GM10248 (cell line): ENCODE measurements around the gene PSPH.

Source experiments
- CTCF ChIA-PET: fragments of 300-600 bp; sonication (Branson Sonifier 250); formaldehyde crosslinking; extraction: SDS; loops from one replicate; lab custom pipeline; 2021; ENCODE audit warnings: antibody characterized with exemption; lab: Yijun Ruan, JAX
- POLR2A ChIA-PET: fragments of 350-650 bp; sonication (Branson Sonifier 250); formaldehyde crosslinking; extraction: SDS; loops from one replicate; lab custom pipeline; 2020; ENCODE audit warnings: antibody characterized with exemption; lab: Yijun Ruan, JAX
- DNase-seq: peaks from one replicate; pipeline ENCODE4 v3.0.0; 2012; ENCODE audit errors: extremely low spot score
- TF ChIP-seq, protein P1 (sequence below): IDR thresholded peaks from 2 replicates; pipeline ENCODE4 v1.5.1; 2012; ENCODE audit warnings: mild to moderate bottlenecking, low read depth; ENCODE audit errors: extremely low read depth, missing control alignments, control extremely low read depth

The PSPH gene

DNA sequence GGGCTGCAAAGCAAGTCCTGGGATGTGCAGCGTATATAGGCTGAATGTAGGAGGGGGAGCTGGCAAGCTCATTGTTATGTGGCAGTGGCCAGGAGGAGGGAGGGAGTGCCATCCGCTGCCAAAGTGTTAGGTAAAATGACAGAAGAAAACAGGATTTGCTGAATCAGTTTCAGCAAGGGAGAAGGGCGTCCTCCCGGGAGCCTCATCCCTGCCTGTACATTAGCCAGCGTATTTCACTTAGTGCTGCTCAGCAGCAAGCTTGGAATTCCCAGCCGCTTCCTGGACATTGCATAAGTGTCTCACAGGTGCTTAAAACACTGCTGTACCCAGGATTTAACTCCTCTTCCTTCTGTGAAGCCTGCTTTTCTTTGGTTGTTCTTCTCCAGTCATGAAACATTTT lies 84.4 kb downstream of the PSPH start:
- POLR2A ChIA-PET, result no interaction called here

DNA sequence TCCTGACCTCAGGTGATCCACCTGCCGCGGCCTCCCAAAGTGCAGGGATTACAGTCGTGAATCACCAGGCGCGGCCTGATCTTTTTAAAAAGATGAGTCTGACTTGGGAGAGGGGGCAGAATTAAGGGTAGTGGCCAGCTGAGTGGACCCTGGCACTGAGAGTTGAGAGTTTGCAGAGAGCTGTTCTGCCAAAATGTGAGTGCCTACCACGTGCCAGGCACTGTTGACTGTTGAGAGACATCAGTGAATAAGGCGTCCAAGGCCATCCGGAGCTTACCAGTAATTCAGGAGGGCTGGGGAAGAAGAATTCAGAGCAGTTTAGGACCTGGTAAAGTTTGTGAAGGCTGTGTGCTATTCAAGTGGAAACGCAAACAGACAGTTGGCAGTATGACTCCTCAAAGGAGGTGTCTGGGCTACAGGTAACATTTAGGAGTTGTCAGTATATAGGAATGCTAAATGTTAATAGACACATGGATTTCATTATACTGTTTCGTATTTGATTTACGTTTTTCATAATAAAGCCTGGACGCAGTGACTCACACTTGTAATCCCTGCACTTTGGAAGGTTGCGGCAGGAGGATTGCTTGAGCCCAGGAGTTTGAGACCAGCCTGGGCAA lies 85.3 kb downstream of the PSPH start:
- POLR2A ChIA-PET, result interaction anchor here (0.6 kb wide), 1 partner anchor 133 kb away, joined by 7 read pairs; no protein-coding TSS in a partner anchor
- TF ChIP-seq, protein P1, sequence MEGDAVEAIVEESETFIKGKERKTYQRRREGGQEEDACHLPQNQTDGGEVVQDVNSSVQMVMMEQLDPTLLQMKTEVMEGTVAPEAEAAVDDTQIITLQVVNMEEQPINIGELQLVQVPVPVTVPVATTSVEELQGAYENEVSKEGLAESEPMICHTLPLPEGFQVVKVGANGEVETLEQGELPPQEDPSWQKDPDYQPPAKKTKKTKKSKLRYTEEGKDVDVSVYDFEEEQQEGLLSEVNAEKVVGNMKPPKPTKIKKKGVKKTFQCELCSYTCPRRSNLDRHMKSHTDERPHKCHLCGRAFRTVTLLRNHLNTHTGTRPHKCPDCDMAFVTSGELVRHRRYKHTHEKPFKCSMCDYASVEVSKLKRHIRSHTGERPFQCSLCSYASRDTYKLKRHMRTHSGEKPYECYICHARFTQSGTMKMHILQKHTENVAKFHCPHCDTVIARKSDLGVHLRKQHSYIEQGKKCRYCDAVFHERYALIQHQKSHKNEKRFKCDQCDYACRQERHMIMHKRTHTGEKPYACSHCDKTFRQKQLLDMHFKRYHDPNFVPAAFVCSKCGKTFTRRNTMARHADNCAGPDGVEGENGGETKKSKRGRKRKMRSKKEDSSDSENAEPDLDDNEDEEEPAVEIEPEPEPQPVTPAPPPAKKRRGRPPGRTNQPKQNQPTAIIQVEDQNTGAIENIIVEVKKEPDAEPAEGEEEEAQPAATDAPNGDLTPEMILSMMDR, result no peak
- DNase-seq, result no peak
- CTCF ChIA-PET, result interaction anchor here (0.8 to 3.7 kb wide), 10 partner anchors 9 to 685 kb away, joined by 3 to 22 read pairs (median 8); partner anchors contain the start of genes CCT6A and PSPH

More for the DNA sequence above, 84.4 kb downstream of the PSPH start:
- no peak for DNase-seq
- CTCF ChIA-PET, result interaction anchor here (0.8 to 2.1 kb wide), 3 partner anchors 10 to 326 kb away, joined by 3 to 7 read pairs (median 4); no protein-coding TSS in a partner anchor
- TF ChIP-seq, protein P1, result no peak

DNA sequence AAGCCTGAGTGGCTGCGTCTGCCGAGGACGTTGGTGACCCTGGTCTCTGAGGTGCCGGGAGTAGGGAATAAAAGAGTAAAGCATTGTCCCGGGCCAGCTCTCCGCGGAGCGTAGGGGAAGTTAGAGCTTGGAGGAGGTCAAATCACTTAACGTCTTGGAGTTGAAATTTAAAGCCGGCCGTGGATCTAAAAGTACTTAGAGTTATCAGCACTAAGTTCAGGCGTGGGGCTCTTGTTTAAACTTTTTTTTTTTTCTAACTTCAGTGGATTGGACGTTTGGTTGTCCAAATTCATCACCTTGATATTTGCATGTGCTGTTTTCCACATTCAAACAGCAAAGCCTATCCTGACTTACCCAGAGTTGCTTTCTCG lies 86.2 kb downstream of the PSPH start:
- DNase-seq, result no peak
- CTCF ChIA-PET, result interaction anchor here (0.6 to 3.7 kb wide), 24 partner anchors 10 to 684 kb away, joined by 3 to 25 read pairs (median 4); partner anchors contain the start of genes CCT6A, PSPH and ZNF713
- POLR2A ChIA-PET, result no interaction called here
- TF ChIP-seq, protein P1, result no peak

DNA sequence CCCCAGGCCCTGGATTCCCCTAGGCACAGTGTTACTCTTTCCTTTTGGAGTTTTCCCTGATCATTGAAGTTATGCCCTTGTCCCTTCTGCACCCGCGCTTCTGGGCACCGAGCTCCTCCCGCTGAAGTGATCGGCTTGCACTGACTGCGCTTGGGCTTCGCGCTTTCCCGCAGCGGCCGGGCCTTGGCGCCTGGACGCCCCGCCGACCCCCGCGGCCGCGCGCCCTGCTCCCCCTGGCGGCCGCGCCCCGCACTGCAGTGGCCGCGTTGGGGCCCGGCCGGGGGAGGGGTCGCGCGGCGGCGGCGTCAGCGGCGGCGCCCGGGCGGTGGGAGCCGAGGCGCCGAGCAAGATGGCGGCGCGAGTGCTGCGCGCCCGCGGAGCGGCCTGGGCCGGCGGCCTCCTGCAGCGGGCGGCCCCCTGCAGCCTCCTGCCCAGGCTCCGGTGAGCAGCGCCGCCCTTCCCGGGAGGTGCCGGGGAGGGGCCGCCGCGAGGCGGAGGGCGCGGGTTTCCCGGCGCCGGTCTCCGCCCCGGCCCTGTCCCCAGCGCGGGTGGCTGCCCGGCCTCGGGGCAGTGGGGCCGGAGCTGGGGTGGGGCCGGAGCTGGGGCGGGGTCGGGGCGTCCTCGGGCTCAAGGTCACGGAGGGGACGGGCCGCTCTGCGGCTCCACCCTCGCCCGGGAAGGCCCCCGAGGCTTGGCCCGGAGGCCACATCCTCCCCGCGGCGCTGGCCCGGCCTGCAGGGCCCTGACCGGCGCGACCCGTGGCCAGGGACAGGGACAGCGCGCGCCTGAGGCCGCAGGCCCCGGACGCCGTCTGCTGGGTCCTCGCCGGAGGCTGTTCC lies 86.8 kb downstream of the PSPH start, which contains the start of gene NIPSNAP2:
TSS of gene NIPSNAP2 (plus strand) at position 325 of the 839 bp plus-strand sequence. CDS start at position 350, 25 bp downstream.
- CTCF ChIA-PET, result interaction anchor here (0.6 to 3.7 kb wide), 40 partner anchors 9 to 684 kb away, joined by 3 to 25 read pairs (median 3); partner anchors contain the start of genes CCT6A, PSPH and ZNF713
- TF ChIP-seq, protein P1, result peak; percentile 91
- peak; percentile 89 for DNase-seq
- POLR2A ChIA-PET, result no interaction called here

DNA sequence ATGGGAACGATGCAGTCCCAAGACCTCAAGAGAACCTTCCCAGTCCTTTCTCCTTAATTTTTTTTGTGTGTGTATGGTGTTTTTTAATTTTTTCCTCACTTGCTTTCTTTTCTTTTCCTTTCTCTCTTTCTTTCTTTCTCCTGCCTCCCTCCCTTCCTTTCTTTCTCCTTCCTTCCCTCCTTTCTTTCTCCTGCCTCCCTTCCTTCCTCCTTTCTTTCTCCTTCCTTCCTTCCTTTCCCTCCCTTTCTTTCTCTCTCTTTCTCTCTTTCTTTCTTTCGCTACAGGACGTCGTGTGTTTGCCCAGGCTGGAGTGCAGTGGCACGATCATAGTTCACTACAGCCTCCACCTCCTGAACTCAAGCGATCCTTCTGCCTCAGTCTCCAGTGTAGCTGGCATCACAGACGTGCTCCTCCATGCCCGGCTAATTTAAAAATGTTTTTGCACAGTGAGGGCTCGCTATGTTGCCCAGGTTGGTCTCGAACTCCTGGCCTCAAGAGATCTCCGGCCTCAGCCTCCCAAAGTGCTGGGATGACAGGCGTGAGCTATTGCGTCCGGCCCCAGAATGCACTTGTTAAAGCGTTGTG lies 87.6 kb downstream of the PSPH start:
- ChIA-PET CTCF (interaction anchor here (0.6 to 3.7 kb wide), 26 partner anchors 9 to 670 kb away, joined by 3 to 25 read pairs (median 3); partner anchors contain the start of gene PSPH), POLR2A (no interaction called here)
- no peak for DNase-seq
- TF ChIP-seq, protein P1, result no peak

DNA sequence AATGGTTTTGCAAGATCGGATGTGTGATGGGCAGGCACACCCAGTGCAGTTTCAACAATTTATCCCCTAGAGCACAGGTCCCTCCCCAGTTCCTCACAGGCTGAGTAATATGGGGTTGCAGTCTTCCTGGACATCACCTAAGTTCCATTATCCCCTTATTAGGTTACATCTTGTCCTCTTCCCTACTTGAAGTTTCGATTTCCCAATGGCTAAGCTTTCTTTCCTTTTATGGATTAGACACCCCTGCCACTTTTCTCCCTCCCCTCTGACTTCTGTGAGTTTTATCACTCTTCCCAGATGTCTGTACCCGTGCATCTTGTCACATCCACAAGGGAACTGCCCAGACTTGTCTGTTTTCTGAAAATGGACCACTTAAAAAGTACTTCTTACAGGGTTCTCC lies 89.2 kb downstream of the PSPH start:
- no peak for DNase-seq
- ChIA-PET CTCF (interaction anchor here (1.6 to 2.2 kb wide), 2 partner anchors 42 to 113 kb away, joined by 6 read pairs; no protein-coding TSS in a partner anchor), POLR2A (no interaction called here)
- TF ChIP-seq, protein P1, result no peak
